ENCODE results near the gene RPA3.

DNA sequence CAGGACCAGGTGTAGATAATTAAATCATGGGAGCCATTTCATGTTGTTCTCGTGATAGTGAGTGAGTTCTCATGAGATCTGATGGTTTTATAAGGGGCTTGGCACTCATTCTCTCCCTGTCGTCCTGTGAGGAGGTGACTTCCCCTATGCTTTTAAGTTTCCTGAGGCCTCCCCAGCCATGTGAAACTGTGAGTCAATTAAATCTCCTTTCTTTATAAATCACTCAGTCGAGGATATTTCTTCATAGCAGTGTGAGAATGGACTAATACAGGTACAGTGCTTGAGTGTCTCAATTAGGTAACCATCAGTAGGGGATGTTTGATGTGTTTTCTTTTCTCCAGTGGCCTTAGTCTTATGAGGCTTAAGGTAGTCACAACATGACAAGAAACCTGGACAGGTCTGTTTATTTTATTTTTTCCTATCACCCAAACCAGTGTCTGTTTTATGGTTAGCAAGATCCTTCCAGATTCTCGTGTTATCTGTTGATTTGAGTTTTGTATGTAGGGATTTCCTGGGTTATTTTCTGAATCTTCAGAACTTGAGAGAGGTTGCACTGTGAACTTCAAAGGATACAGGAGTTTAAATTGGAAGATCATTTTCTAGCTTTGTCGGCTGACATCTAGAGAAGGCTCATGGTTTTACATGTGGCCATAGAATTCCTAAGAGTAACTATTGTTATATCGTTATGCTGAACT lies 45.7 kb downstream of the RPA3 start:
- TF ChIP-seq, protein P1, sequence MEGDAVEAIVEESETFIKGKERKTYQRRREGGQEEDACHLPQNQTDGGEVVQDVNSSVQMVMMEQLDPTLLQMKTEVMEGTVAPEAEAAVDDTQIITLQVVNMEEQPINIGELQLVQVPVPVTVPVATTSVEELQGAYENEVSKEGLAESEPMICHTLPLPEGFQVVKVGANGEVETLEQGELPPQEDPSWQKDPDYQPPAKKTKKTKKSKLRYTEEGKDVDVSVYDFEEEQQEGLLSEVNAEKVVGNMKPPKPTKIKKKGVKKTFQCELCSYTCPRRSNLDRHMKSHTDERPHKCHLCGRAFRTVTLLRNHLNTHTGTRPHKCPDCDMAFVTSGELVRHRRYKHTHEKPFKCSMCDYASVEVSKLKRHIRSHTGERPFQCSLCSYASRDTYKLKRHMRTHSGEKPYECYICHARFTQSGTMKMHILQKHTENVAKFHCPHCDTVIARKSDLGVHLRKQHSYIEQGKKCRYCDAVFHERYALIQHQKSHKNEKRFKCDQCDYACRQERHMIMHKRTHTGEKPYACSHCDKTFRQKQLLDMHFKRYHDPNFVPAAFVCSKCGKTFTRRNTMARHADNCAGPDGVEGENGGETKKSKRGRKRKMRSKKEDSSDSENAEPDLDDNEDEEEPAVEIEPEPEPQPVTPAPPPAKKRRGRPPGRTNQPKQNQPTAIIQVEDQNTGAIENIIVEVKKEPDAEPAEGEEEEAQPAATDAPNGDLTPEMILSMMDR (optimal IDR thresholded peaks at IDR 0.05 in 1 of 3, IDR thresholded peaks at IDR 0.05 in 1 of 3, conservative IDR thresholded peaks at IDR 0.05 in 1 of 3; ENCODE audit: extremely low read depth in 1 of 3, insufficient read depth in 2 of 3, low read length in 3 of 3) = no peak
- TF ChIP-seq EZH2 (IDR thresholded peaks at IDR 0.05; ENCODE audit: low read length) = no peak
